ENCODE results near the gene CRYGN.

CRYGN gene

GRCh38 chr7:151405056-151405455, 34.9 kb downstream of the CRYGN start:
- DNase-seq: no peak

- peak; percentile 30 for DNase-seq
Measured at GRCh38 chr7:151404216-151405011, 35.5 kb downstream of the CRYGN start.

- DNase-seq: no peak
Measured at GRCh38 chr7:151403764-151404163, 36.2 kb downstream of the CRYGN start.

- DNase-seq: no peak
Measured at GRCh38 chr7:151402029-151402835, 37.7 kb downstream of the CRYGN start.

- peak; percentile 33 for DNase-seq
Measured at GRCh38 chr7:151400626-151401315, 39.2 kb downstream of the CRYGN start.

GRCh38 chr7:151399906-151400305, 40.0 kb downstream of the CRYGN start:
- no peak for DNase-seq

- no peak for DNase-seq
Measured at GRCh38 chr7:151399305-151399601, 40.7 kb downstream of the CRYGN start.

GRCh38 chr7:151398446-151399304, 41.3 kb downstream of the CRYGN start:
- no peak for DNase-seq

- no peak for DNase-seq
Measured at GRCh38 chr7:151397026-151397425, 42.9 kb downstream of the CRYGN start.

GRCh38 chr7:151396328-151396970, 43.5 kb downstream of the CRYGN start:
- no peak for DNase-seq

GRCh38 chr7:151395036-151395367, 44.9 kb downstream of the CRYGN start:
- DNase-seq: no peak

- DNase-seq: no peak
Measured at GRCh38 chr7:151394076-151395035, 45.6 kb downstream of the CRYGN start.

- no peak for DNase-seq
Measured at GRCh38 chr7:151393031-151393977, 46.6 kb downstream of the CRYGN start.

- DNase-seq: no peak
Measured at GRCh38 chr7:151392426-151392825, 47.5 kb downstream of the CRYGN start.

GRCh38 chr7:151392002-151392401, 47.9 kb downstream of the CRYGN start:
- no peak for DNase-seq

GRCh38 chr7:151391358-151391730, 48.6 kb downstream of the CRYGN start:
- DNase-seq: no peak

GRCh38 chr7:151390598-151391357, 49.2 kb downstream of the CRYGN start:
- no peak for DNase-seq

GRCh38 chr7:151389768-151390597, 50.0 kb downstream of the CRYGN start:
- DNase-seq: no peak

Measured in CD4-positive, alpha-beta T cell treated with Interleukin-12 subunit alpha and Interleukin-12 subunit beta, for 1 hour (primary cell).